Measurements from ENCODE around the gene FBXO42.

- TF ChIP-seq EZH2 (IDR thresholded peaks at IDR 0.05) (no peak), POLR2AphosphoS5 (IDR thresholded peaks at IDR 0.05; ENCODE audit: borderline replicate concordance, low read depth, low read length) (no peak), FOXP2 (optimal IDR thresholded peaks at IDR 0.05; ENCODE audit: control extremely low read depth, extremely low read length, insufficient read depth) (no peak)
Observed at GRCh38 chr1:16324456-16324890, 27.8 kb downstream of the FBXO42 start.
